GM23338 (cell line): ENCODE data around the gene PLD1. TPM values are rescaled to one million over a fixed set of nuclear protein-coding genes. Genes with fewer than 3 reads are reported as not detected.

Experiments
- ATAC-seq: fragments of 200-7000 bp; cut with Tn5 transposase; 3 replicates; pipeline ENCODE4 v1.9.1; 2020
- DNase-seq: peaks from one replicate; pipeline ENCODE4 v3.0.0-alpha.2; 2015; ENCODE audit warnings: low spot score
- H2AFZ ChIP-seq: fragments of 200-600 bp; sonication (generic); 2 replicates; pipeline ENCODE4 v1.8.0; 2016; ENCODE audit warnings: antibody characterized with exemption, mild to moderate bottlenecking, moderate library complexity
- H3F3A ChIP-seq: fragments of 200-600 bp; sonication (generic); replicated peaks from 2 replicates; pipeline ENCODE4 v1.8.0; 2017; ENCODE audit warnings: antibody characterized with exemption, mixed run types, low read depth
- H3K27ac ChIP-seq: fragments of 200-600 bp; sonication (generic); 2 replicates; pipeline ENCODE4 v1.6.1; 2016; ENCODE audit warnings: low read depth
- H3K27me3 ChIP-seq: fragments of 200-600 bp; sonication (generic); 2 replicates; pipeline ENCODE4 v1.8.0; 2016; ENCODE audit warnings: mild to moderate bottlenecking, mixed run types, moderate library complexity; ENCODE audit not compliant: insufficient read depth
- H3K36me3 ChIP-seq: fragments of 200-600 bp; sonication (generic); 2 replicates; pipeline ENCODE4 v1.8.0; 2016; ENCODE audit warnings: mild to moderate bottlenecking; ENCODE audit not compliant: insufficient read depth
- H3K4me1 ChIP-seq: fragments of 200-600 bp; sonication (generic); 2 replicates; pipeline ENCODE4 v1.8.0; 2016; ENCODE audit warnings: mild to moderate bottlenecking, moderate library complexity; ENCODE audit not compliant: insufficient read depth
- H3K4me2 ChIP-seq: fragments of 200-600 bp; sonication (generic); 2 replicates; pipeline ENCODE4 v1.7.1; 2017; ENCODE audit warnings: mixed run types
- H3K4me3 ChIP-seq: fragments of 200-600 bp; sonication (generic); 2 replicates; pipeline ENCODE4 v1.6.1; 2016; ENCODE audit warnings: mixed run types
- H3K79me2 ChIP-seq: fragments of 200-600 bp; sonication (generic); replicated peaks from 2 replicates; pipeline ENCODE4 v1.8.0; 2017; ENCODE audit warnings: mild to moderate bottlenecking; ENCODE audit not compliant: insufficient read depth
- H3K9me2 ChIP-seq: fragments of 200-600 bp; sonication (generic); 2 replicates; pipeline ENCODE4 v1.8.0; 2017; ENCODE audit not compliant: insufficient read depth
- H4K20me1 ChIP-seq: fragments of 200-600 bp; sonication (generic); replicated peaks from 2 replicates; pipeline ENCODE4 v1.8.0; 2017; ENCODE audit warnings: mild to moderate bottlenecking; ENCODE audit not compliant: insufficient read depth
- H3K27ac Mint-ChIP-seq: 2 replicates; pipeline ENCODE4 v1.8.0; 2020; ENCODE audit warnings: inconsistent platforms, mild to moderate bottlenecking, moderate library complexity, mixed read lengths
- H3K27me3 Mint-ChIP-seq: 3 replicates; pipeline ENCODE4 v1.8.0; 2022; ENCODE audit warnings: low read depth, mild to moderate bottlenecking, moderate library complexity, mixed read lengths, inconsistent platforms; ENCODE audit not compliant: insufficient read depth, poor library complexity
- H3K36me3 Mint-ChIP-seq: 3 replicates; pipeline ENCODE4 v1.8.0; 2021; ENCODE audit warnings: low read depth, mild to moderate bottlenecking, inconsistent platforms, moderate library complexity, mixed read lengths
- H3K4me1 Mint-ChIP-seq: 3 replicates; pipeline ENCODE4 v1.8.0; 2020; ENCODE audit warnings: mild to moderate bottlenecking, inconsistent platforms, mixed read lengths
- H3K4me3 Mint-ChIP-seq: 3 replicates; pipeline ENCODE4 v1.8.0; 2021; ENCODE audit warnings: moderate library complexity, mild to moderate bottlenecking, inconsistent platforms, mixed read lengths
- H3K9me3 Mint-ChIP-seq: 3 replicates; pipeline ENCODE4 v1.8.0; 2020; ENCODE audit warnings: moderate library complexity, mild to moderate bottlenecking, inconsistent platforms, mixed read lengths
- CREB1 ChIP-seq: fragments of 250-450 bp; sonication (Bioruptor Pico); IDR thresholded peaks from 2 replicates; pipeline ENCODE4 v1.5.0; 2020; ENCODE audit warnings: low read depth, mild to moderate bottlenecking, moderate library complexity
- CTCF ChIP-seq, 2 experiments: fragments of 200-600 bp in 1 of 2; sonication (generic) in 1 of 2; conservative IDR thresholded peaks; 2 replicates each; pipeline versions ENCODE4 v1.5.1 to v1.6.1; 2016 to 2017; ENCODE audit warnings: antibody characterized with exemption in 2 of 2, low read depth in 2 of 2, mild to moderate bottlenecking in 2 of 2, moderate library complexity in 1 of 2
- EZH2phosphoT487 ChIP-seq: fragments of 200-600 bp; sonication (generic); IDR thresholded peaks from one replicate; pipeline ENCODE4 v1.8.1; 2018; ENCODE audit warnings: antibody characterized with exemption; ENCODE audit not compliant: unreplicated experiment
- JUNB ChIP-seq: IDR thresholded peaks from one replicate; pipeline ENCODE4 v1.6.1; 2016; ENCODE audit warnings: antibody characterized with exemption; ENCODE audit not compliant: unreplicated experiment
- NANOG ChIP-seq: IDR thresholded peaks from 2 replicates; pipeline ENCODE4 v1.6.1; 2016; ENCODE audit warnings: antibody characterized with exemption, borderline replicate concordance
- POLR2AphosphoS5 ChIP-seq: IDR thresholded peaks from 2 replicates; pipeline ENCODE4 v1.6.1; 2016; ENCODE audit warnings: antibody characterized with exemption, low read depth
- REST ChIP-seq: IDR thresholded peaks from one replicate; pipeline ENCODE4 v1.6.1; 2018; ENCODE audit warnings: antibody characterized with exemption; ENCODE audit not compliant: unreplicated experiment
- ZNF114 ChIP-seq: fragments of 250-450 bp; sonication (Bioruptor Pico); IDR thresholded peaks from 2 replicates; pipeline ENCODE4 v1.5.0; 2020; ENCODE audit warnings: mild to moderate bottlenecking, moderate library complexity
- polyA plus RNA-seq: library from polyadenylated mRNA; unstranded; fragments of >200 nt; fragmentation: Nextera tagmentation; extraction: Ambion mirVana; gene quantifications from 2 replicates; pipeline ENCODE4 v1.2.1, GENCODE V29; 2016
- total RNA-seq: library from RNA; depleted of rRNA; stranded (reverse); fragments of >200 nt; shearing (Covaris generic); gene quantifications from 2 replicates; pipeline ENCODE4 v1.2.3, GENCODE V29; 2014

PLD1 gene
- total and polyA plus RNA-seq, 2 experiments from 2014 or later: 1.4 to 2.2 TPM

DNA sequence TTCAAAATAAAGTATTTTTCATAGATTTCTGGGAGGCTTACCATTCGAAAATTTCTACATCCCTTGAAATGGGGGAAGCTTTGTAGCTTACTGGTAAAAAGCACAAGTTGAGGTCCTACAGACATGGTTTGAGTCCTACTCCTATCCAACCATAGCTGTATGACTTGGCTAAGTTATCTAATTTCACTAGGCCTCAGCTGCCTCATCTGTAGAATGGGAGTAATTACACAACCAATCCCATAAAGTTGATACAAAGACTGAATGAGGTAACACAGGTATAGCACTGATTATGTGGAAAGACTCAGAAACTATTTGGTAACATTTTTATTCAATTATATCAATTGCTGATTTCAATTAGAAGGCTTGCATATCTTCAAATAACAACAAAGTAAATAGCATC, 157.4 kb downstream of the PLD1 start:
- no peaks in the 10 kb centered on the region for H3K4me1 Mint-ChIP-seq
- Histone ChIP-seq H3K79me2 (no peaks in the 10 kb centered on the region), H3K36me3 (no peaks in the 10 kb centered on the region)

GRCh38 chr3:171649911-171650592, 160.2 kb downstream of the PLD1 start:
- H3K4me2 ChIP-seq: no peak overlapping the region
- H4K20me1 ChIP-seq: no peaks in the 10 kb centered on the region
- no peaks in the 10 kb centered on the region for H3K79me2 ChIP-seq
- H2AFZ ChIP-seq: 0 out of 2 replicates have a peak overlapping the region, but pooled peaks have one; percentile 16
- no peaks in the 10 kb centered on the region for H3K27me3 ChIP-seq
- H3K4me3 ChIP-seq: no peak overlapping the region
- no peak overlapping the region for H3K27ac ChIP-seq
- DNase-seq (no peak), ATAC-seq (no peak)
- no peaks in the 10 kb centered on the region for H3K9me2 ChIP-seq
- no peak overlapping the region for H3K4me3 Mint-ChIP-seq
- H3K36me3 Mint-ChIP-seq: no peaks in the 10 kb centered on the region
- H3K9me3 Mint-ChIP-seq: no peaks in the 10 kb centered on the region
- no peaks in the 10 kb centered on the region for H3K4me1 ChIP-seq
- no peaks in the 10 kb centered on the region for H3K4me1 Mint-ChIP-seq
- no peaks in the 10 kb centered on the region for H3K27me3 Mint-ChIP-seq
- no peaks in the 10 kb centered on the region for H3K36me3 ChIP-seq
- no peaks in the 10 kb centered on the region for H3F3A ChIP-seq
- no peak overlapping the region for H3K27ac Mint-ChIP-seq
- no peak for TF ChIP-seq CREB1
- TF ChIP-seq REST: no peak
- TF ChIP-seq NANOG: no peak
- no peak for TF ChIP-seq POLR2AphosphoS5
- TF ChIP-seq JUNB: no peak

More for the DNA sequence above, 157.4 kb downstream of the PLD1 start:
- ATAC-seq (no peak), DNase-seq (no peak)
- Histone ChIP-seq H3K4me2 (no peak overlapping the region), H3K27ac (no peak overlapping the region), H2AFZ (no peak overlapping the region), H3K9me2 (no peaks in the 10 kb centered on the region), H3K4me3 (no peak overlapping the region), H4K20me1 (no peaks in the 10 kb centered on the region), H3F3A (no peaks in the 10 kb centered on the region), H3K4me1 (no peaks in the 10 kb centered on the region), H3K27me3 (no peaks in the 10 kb centered on the region)
- no peaks in the 10 kb centered on the region for H3K9me3 Mint-ChIP-seq
- no peak overlapping the region for H3K4me3 Mint-ChIP-seq
- TF ChIP-seq CTCF (conservative IDR thresholded peaks at IDR 0.05; ENCODE audit: low read depth in 2 of 2) (no peak), POLR2AphosphoS5 (no peak), ZNF114 (CRISPR knock-in tag) (no peak), EZH2phosphoT487 (no peak)
- no peak overlapping the region for H3K27ac Mint-ChIP-seq
- no peaks in the 10 kb centered on the region for H3K36me3 Mint-ChIP-seq
- H3K27me3 Mint-ChIP-seq: no peaks in the 10 kb centered on the region
